Measurements from ENCODE around the gene ORAI2. TPM values are rescaled to one million over a fixed set of nuclear protein-coding genes. Genes with fewer than 3 reads are reported as not detected.
"Not testable (repeated sequence)": the region's sequence is repeated elsewhere in the genome, so short reads cannot be mapped to it uniquely, and the experiment has no call there.

Gene ORAI2
- polyA plus RNA-seq, 1 of the 3 experiments (the other 2 are of a cell fraction), result 85.8 TPM

DNA sequence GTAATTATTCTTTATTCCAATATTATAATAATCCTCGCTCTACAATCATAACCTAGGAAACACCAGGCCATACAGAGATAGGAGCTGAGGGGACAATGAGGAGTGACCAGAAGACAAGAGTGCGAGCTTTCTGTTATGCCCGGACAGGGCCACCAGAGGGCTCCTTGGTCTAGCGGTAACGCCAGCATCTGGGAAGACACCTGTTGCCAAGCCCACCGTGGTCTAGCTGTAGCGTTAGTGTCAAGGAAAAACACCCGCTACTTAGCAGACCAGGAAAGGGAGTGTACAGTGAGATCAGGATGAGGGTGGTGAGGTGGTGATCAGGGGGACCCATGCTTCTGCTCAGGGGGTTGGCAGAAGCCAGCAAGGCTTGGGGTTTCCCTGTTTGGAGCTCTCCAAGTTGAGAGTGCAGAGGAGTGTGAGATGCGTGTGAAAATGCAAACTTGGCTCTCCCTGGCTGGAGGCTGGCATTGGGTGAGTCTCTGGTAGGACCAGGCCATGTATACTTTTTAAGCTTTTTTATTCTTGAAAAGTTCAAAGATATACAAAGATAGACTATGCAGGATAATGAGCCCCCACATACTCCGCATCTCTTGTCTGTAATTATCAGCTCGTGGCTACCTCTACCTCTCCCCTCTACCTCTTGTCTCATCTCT is 46.7 kb downstream of the ORAI2 start:
- H3K4me3 ChIP-seq (ENCODE audit: low read depth in 2 of 2, low read length in 1 of 2); DNase-seq; CTCF ChIA-PET; H3K79me2 ChIP-seq (ENCODE audit: insufficient read depth); H2AFZ ChIP-seq (ENCODE audit: low read depth); POLR2A ChIA-PET; H3K27me3 ChIP-seq (ENCODE audit: insufficient read depth); H4K20me1 ChIP-seq (ENCODE audit: insufficient read depth); H3K27ac ChIP-seq (ENCODE audit: low read depth in 2 of 2, low read length in 1 of 2); H3K36me3 ChIP-seq (replicated peaks in 1 of 2; ENCODE audit: control insufficient read depth in 1 of 2, insufficient read depth in 2 of 2, low read length in 1 of 2); H3K4me1 ChIP-seq (ENCODE audit: control insufficient read depth in 1 of 2, insufficient read depth in 2 of 2, low read depth in 1 of 2, low read length in 1 of 2); H3K9ac ChIP-seq; H3K9me3 ChIP-seq; H3F3A ChIP-seq (replicated peaks; ENCODE audit: insufficient read depth); H3K4me2 ChIP-seq; H3K9me2 ChIP-seq: not testable (repeated sequence)
- WGBS (ENCODE audit: low lambda C conversion rate), result 3% methylated on average over 7 of the region's 11 CpGs
- peak; percentile 32 for TF ChIP-seq SMC3 (IDR thresholded peaks at IDR 0.05; ENCODE audit: low read depth, low read length)
- TF ChIP-seq, protein P1, sequence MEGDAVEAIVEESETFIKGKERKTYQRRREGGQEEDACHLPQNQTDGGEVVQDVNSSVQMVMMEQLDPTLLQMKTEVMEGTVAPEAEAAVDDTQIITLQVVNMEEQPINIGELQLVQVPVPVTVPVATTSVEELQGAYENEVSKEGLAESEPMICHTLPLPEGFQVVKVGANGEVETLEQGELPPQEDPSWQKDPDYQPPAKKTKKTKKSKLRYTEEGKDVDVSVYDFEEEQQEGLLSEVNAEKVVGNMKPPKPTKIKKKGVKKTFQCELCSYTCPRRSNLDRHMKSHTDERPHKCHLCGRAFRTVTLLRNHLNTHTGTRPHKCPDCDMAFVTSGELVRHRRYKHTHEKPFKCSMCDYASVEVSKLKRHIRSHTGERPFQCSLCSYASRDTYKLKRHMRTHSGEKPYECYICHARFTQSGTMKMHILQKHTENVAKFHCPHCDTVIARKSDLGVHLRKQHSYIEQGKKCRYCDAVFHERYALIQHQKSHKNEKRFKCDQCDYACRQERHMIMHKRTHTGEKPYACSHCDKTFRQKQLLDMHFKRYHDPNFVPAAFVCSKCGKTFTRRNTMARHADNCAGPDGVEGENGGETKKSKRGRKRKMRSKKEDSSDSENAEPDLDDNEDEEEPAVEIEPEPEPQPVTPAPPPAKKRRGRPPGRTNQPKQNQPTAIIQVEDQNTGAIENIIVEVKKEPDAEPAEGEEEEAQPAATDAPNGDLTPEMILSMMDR (IDR thresholded peaks at IDR 0.05), result peak; percentile 72
- TF ChIP-seq RAD21 (IDR thresholded peaks at IDR 0.05; ENCODE audit: low read length), result peak; percentile 44

DNA sequence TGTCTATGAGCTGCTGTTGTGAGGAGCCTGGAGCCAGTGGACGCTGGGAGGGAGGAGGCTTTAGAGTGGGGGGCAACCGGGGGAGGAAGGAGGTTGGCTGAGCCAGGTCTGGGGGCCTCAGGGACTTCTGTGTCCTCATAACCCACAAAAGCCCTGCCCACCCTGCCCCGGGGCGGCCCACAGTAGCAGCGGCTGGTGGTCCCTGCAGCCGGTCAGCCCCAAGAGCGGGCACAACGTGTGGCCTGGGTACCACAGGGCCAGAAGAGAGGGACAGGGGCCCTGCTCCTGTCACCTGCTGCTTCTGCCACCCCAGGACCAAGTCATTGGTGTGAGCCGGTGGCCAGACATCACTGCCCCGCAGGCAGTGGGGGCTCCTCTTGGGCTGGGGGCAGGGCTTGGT is 48.6 kb downstream of the ORAI2 start:
- WGBS (ENCODE audit: low lambda C conversion rate), result no CpG with 5 or more reads among the region's 10 CpGs
- DNase-seq; H3K4me3 ChIP-seq (ENCODE audit: low read depth in 2 of 2, low read length in 1 of 2); H3K27me3 ChIP-seq (ENCODE audit: insufficient read depth); H3K9ac ChIP-seq; H3K36me3 ChIP-seq (replicated peaks in 1 of 2; ENCODE audit: control insufficient read depth in 1 of 2, insufficient read depth in 2 of 2, low read length in 1 of 2); H4K20me1 ChIP-seq (ENCODE audit: insufficient read depth); H2AFZ ChIP-seq (ENCODE audit: low read depth); CTCF ChIA-PET; POLR2A ChIA-PET; H3K79me2 ChIP-seq (ENCODE audit: insufficient read depth); H3K27ac ChIP-seq (ENCODE audit: low read depth in 2 of 2, low read length in 1 of 2); H3K4me2 ChIP-seq; H3F3A ChIP-seq (replicated peaks; ENCODE audit: insufficient read depth); H3K9me3 ChIP-seq; H3K9me2 ChIP-seq; H3K4me1 ChIP-seq (ENCODE audit: control insufficient read depth in 1 of 2, insufficient read depth in 2 of 2, low read depth in 1 of 2, low read length in 1 of 2): not testable (repeated sequence)

DNA sequence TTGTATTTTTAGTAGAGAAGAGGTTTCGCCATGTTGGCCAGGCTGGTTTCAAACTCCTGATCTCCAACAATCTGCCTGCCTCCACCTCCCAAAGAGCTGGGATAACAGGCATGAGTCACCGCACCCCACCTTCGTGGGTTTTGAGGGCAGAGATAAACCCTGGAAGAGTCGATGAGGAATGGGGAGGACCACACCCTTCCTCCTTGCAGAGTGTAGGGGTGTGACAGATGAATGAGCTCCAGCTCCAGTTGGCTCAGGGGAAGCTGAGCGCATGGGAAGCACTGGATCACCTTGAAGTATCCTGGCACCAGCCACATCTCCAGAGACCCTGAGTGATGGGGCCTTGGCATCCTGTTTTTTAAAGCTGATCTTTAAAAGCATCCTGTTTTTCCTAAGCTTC is 50.9 kb downstream of the ORAI2 start:
- H3K79me2 ChIP-seq (ENCODE audit: insufficient read depth); H3K9me2 ChIP-seq; H4K20me1 ChIP-seq (ENCODE audit: insufficient read depth); H3F3A ChIP-seq (replicated peaks; ENCODE audit: insufficient read depth); H3K36me3 ChIP-seq (replicated peaks in 1 of 2; ENCODE audit: control insufficient read depth in 1 of 2, insufficient read depth in 2 of 2, low read length in 1 of 2); H3K9ac ChIP-seq; H3K9me3 ChIP-seq; H3K4me1 ChIP-seq (ENCODE audit: control insufficient read depth in 1 of 2, insufficient read depth in 2 of 2, low read depth in 1 of 2, low read length in 1 of 2); DNase-seq; H3K4me3 ChIP-seq (ENCODE audit: low read depth in 2 of 2, low read length in 1 of 2); CTCF ChIA-PET; POLR2A ChIA-PET; H3K4me2 ChIP-seq; H3K27ac ChIP-seq (ENCODE audit: low read depth in 2 of 2, low read length in 1 of 2); H3K27me3 ChIP-seq (ENCODE audit: insufficient read depth); H2AFZ ChIP-seq (ENCODE audit: low read depth): not testable (repeated sequence)
- no CpG with 5 or more reads among the region's 5 CpGs for WGBS (ENCODE audit: low lambda C conversion rate)

- H3K27ac ChIP-seq (ENCODE audit: low read depth in 2 of 2, low read length in 1 of 2); H3K9ac ChIP-seq; H3K36me3 ChIP-seq (replicated peaks in 1 of 2; ENCODE audit: control insufficient read depth in 1 of 2, insufficient read depth in 2 of 2, low read length in 1 of 2); H3K4me2 ChIP-seq; H4K20me1 ChIP-seq (ENCODE audit: insufficient read depth); H2AFZ ChIP-seq (ENCODE audit: low read depth); H3K79me2 ChIP-seq (ENCODE audit: insufficient read depth); H3K4me1 ChIP-seq (ENCODE audit: control insufficient read depth in 1 of 2, insufficient read depth in 2 of 2, low read depth in 1 of 2, low read length in 1 of 2); H3K27me3 ChIP-seq (ENCODE audit: insufficient read depth); DNase-seq; CTCF ChIA-PET; H3K9me3 ChIP-seq; H3F3A ChIP-seq (replicated peaks; ENCODE audit: insufficient read depth); H3K9me2 ChIP-seq; POLR2A ChIA-PET; H3K4me3 ChIP-seq (ENCODE audit: low read depth in 2 of 2, low read length in 1 of 2): not testable (repeated sequence)
- 100% methylated on average over 3 of the region's 12 CpGs for WGBS (ENCODE audit: low lambda C conversion rate)
These were observed 57.2 kb downstream of the ORAI2 start for GRCh38 chr7:102490529-102491075.

DNA sequence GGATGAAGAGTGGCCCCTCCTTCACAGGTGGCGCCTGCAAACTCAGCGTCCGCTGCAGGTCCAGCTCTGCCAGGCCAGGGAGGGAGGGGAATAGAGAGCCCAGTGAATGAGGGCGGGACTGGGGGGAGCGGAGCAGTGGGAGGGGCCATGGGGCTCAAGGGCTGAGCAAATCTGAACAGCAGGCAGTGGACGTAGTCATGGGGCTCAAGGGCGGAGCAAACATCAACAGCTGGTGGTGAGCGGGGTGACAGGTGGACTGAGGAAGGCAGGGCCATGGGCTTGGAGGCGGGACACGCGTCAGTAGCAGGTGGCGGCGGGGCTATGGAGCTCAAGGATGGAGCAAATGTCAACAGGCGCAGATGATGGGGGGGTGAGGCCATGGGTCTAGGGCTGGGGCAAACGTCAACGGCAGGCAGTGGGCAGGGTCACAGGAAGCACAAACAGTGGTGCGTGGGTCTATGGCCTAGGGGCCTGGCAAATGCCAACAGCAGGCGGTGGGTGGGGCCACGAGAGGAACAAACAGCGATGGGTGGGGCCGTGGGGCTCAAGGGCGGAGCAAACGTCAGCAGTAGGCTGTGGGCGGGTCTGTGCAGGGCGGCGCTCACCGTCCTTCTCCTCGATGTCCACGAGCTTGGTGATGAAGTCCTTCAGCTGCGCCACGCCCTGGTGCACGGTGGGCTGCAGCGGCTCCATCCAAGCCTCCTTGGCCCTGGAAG is 60.0 kb downstream of the ORAI2 start:
- H3K9me3 ChIP-seq; H3K4me3 ChIP-seq (ENCODE audit: low read depth in 2 of 2, low read length in 1 of 2); H3F3A ChIP-seq (replicated peaks; ENCODE audit: insufficient read depth); H3K27ac ChIP-seq (ENCODE audit: low read depth in 2 of 2, low read length in 1 of 2); H3K4me1 ChIP-seq (ENCODE audit: control insufficient read depth in 1 of 2, insufficient read depth in 2 of 2, low read depth in 1 of 2, low read length in 1 of 2); H3K9ac ChIP-seq; CTCF ChIA-PET; H2AFZ ChIP-seq (ENCODE audit: low read depth); H3K27me3 ChIP-seq (ENCODE audit: insufficient read depth); POLR2A ChIA-PET; H3K79me2 ChIP-seq (ENCODE audit: insufficient read depth); DNase-seq; H3K36me3 ChIP-seq (replicated peaks in 1 of 2; ENCODE audit: control insufficient read depth in 1 of 2, insufficient read depth in 2 of 2, low read length in 1 of 2); H3K9me2 ChIP-seq; H3K4me2 ChIP-seq; H4K20me1 ChIP-seq (ENCODE audit: insufficient read depth): not testable (repeated sequence)
- 72% methylated on average over 6 of the region's 33 CpGs for WGBS (ENCODE audit: low lambda C conversion rate)

Data from SK-N-SH (cell line).